ENCODE results near the gene FXN. TPM values are rescaled to one million over a fixed set of nuclear protein-coding genes. Genes with fewer than 3 reads are reported as not detected.

FXN gene
- total RNA-seq, 1 donor from 2014 or later: 17.5 TPM

GRCh38 chr9:69140123-69140735 is 104.7 kb downstream of the FXN start:
- DNase-seq (ENCODE audit: low spot score): no peak

DNA sequence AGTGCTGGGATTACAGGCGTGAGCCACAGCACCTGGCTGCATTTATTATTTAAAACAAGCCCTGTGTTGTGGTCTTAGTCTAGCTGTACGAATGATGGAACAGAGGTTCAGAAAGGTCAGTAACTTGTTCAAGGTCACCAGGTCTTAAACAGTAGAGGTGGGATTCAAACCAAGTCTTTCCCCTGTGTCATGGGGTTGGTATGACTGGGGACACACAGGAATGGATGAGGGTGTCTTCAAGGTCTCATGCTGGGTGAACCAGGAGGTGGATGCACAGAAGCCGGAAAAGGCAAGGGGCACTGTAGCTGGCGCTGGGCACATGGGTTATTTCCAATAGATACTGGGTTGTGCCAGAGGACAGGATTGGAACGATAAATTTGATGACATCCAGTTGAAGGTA is 106.3 kb downstream of the FXN start:
- no peak for DNase-seq (ENCODE audit: low spot score)

- DNase-seq (ENCODE audit: low spot score): no peak
Observed at GRCh38 chr9:69143291-69143690, 107.7 kb downstream of the FXN start.

GRCh38 chr9:69145144-69145715 is 109.7 kb downstream of the FXN start:
- DNase-seq (ENCODE audit: low spot score): no peak

GRCh38 chr9:69147041-69147834 is 111.7 kb downstream of the FXN start:
- no peak for DNase-seq (ENCODE audit: low spot score)

GRCh38 chr9:69149321-69149807 is 113.8 kb downstream of the FXN start:
- DNase-seq (ENCODE audit: low spot score): no peak

Other genes with a start within 250 kb of the FXN start
- gene PRKACG, start 21.6 kb upstream of the FXN start, total RNA-seq: not detected
- gene TJP2, start 138.5 kb downstream of the FXN start, total RNA-seq: 197 TPM

Data from ureter (tissue), 1 donor.